Measurements from ENCODE around the gene PRRC2A. TPM values are rescaled to one million over a fixed set of nuclear protein-coding genes. Genes with fewer than 3 reads are reported as not detected.
A peak's percentile ranks its signal among the peaks of the same experiment; 100 is the strongest.

The PRRC2A gene
- polyA plus RNA-seq, 2 of the 4 experiments (the other 2 are of a cell fraction): 28.0 to 61.1 TPM

GRCh38 chr6:31580807-31581433 is 39.6 kb upstream of the PRRC2A start:
- no peak for TF ChIP-seq HOXA7 (CRISPR knock-in tag; IDR thresholded peaks at IDR 0.05)
- no peak for TF ChIP-seq MAZ (IDR thresholded peaks at IDR 0.05; ENCODE audit: borderline replicate concordance, low read depth, low read length)
- TF ChIP-seq ATOH8 (CRISPR knock-in tag; IDR thresholded peaks at IDR 0.05; ENCODE audit: low read depth): no peak
- no peak for TF ChIP-seq CEBPB (IDR thresholded peaks at IDR 0.05)
- TF ChIP-seq JUN (IDR thresholded peaks at IDR 0.05): peak in 1 of 2 experiments; percentile 27; a peak in 1 of 5 replicates
- TF ChIP-seq PHF8 (IDR thresholded peaks at IDR 0.05; ENCODE audit: borderline replicate concordance, low read depth): peak; percentile 39; the same call in 1 of the 2 replicates
- peak; percentile 79 for TF ChIP-seq MAX (IDR thresholded peaks at IDR 0.05)
- TF ChIP-seq CTCF (IDR thresholded peaks at IDR 0.05): peak; percentile 84
- TF ChIP-seq HMGXB4 (CRISPR knock-in tag; IDR thresholded peaks at IDR 0.05; ENCODE audit: borderline replicate concordance): no peak
- peak; percentile 76 for TF ChIP-seq SMC3 (IDR thresholded peaks at IDR 0.05)
- no peak for TF ChIP-seq KDM1A (IDR thresholded peaks at IDR 0.05; ENCODE audit: low read depth)
- no peak for TF ChIP-seq HOXB13 (CRISPR knock-in tag; IDR thresholded peaks at IDR 0.05; ENCODE audit: low read depth)
- TF ChIP-seq KDM5A (IDR thresholded peaks at IDR 0.05): no peak
- no peak for TF ChIP-seq JUNB (IDR thresholded peaks at IDR 0.05)
- TF ChIP-seq FOXS1 (CRISPR knock-in tag; IDR thresholded peaks at IDR 0.05): no peak
- no peak for TF ChIP-seq HES2 (IDR thresholded peaks at IDR 0.05)
- TF ChIP-seq POLR2A (IDR thresholded peaks at IDR 0.05; ENCODE audit: low read length): peak; percentile 44
- 0 out of 3 replicates have a peak, but pooled peaks have one; percentile 24 for TF ChIP-seq BCL3 (IDR thresholded peaks at IDR 0.05)
- TF ChIP-seq E2F6 (IDR thresholded peaks at IDR 0.05; ENCODE audit: borderline replicate concordance, low read depth): 0 out of 2 replicates have a peak, but pooled peaks have one; percentile 28
- no peak for TF ChIP-seq RCOR1 (IDR thresholded peaks at IDR 0.05; ENCODE audit: low read depth, low read length)
- no peak for TF ChIP-seq NPAS2 (CRISPR knock-in tag; IDR thresholded peaks at IDR 0.05; ENCODE audit: borderline replicate concordance)
- TF ChIP-seq EP300 (IDR thresholded peaks at IDR 0.05): no peak
- TF ChIP-seq RAD21 (conservative IDR thresholded peaks at IDR 0.05 in 1 of 2, IDR thresholded peaks at IDR 0.05 in 1 of 2): peak; percentile 22 to 58; a peak in 4 of 5 replicates
- ATAC-seq (peak; percentile 94 to 99), DNase-seq (ENCODE audit: low read depth in 1 of 2, low spot score in 1 of 2) (peak; percentile 64 to 68), FAIRE-seq (no peak)
- H3K9me3 ChIP-seq: no peaks in the 10 kb centered on the region
- WGBS (ENCODE audit: missing lambda C conversion rate): 7% methylated on average over 13 of the region's 62 CpGs
- H3K4me1 ChIP-seq: peaks cover 6% of the 10 kb centered on the region; the same call in 1 of the 3 replicates
- peak overlapping the region; percentile 86 for H3K4me2 ChIP-seq
- H3K4me3 ChIP-seq: peak overlapping the region; percentile 63
- ChIA-PET CTCF (interaction anchor here (0.6 to 18.3 kb wide), 17 partner anchors 11 to 200 kb away, joined by 3 to 338 read pairs (median 5); partner anchors contain the start of genes ATP6V1G2, LTA, NCR3 and NFKBIL1), POLR2A (interaction anchor here (0.8 to 1.0 kb wide), 2 partner anchors 18 to 234 kb away, joined by 3 to 4 read pairs; partner anchors contain the start of genes HSPA1A and HSPA1L)
- peak overlapping the region; percentile 73 to 94 for H3K27ac ChIP-seq
